ENCODE measurements around the gene FAM83E. TPM values are rescaled to one million over a fixed set of nuclear protein-coding genes. Genes with fewer than 3 reads are reported as not detected.

Gene FAM83E
- total RNA-seq: under 0.01 and 1.4 TPM in 2 replicates

GRCh38 chr19:48614436-48615230 lies at the start of gene FAM83E:
Gene FAM83E (minus strand): TSS chr19:48615076. CDS start chr19:48613372, 1,704 bp downstream.

GRCh38 chr19:48646001-48646721 lies 31.3 kb upstream of the FAM83E start, which contains the start of gene CA11:
Gene CA11 (minus strand): TSS chr19:48646187. CDS start chr19:48645632, 555 bp downstream.

DNA sequence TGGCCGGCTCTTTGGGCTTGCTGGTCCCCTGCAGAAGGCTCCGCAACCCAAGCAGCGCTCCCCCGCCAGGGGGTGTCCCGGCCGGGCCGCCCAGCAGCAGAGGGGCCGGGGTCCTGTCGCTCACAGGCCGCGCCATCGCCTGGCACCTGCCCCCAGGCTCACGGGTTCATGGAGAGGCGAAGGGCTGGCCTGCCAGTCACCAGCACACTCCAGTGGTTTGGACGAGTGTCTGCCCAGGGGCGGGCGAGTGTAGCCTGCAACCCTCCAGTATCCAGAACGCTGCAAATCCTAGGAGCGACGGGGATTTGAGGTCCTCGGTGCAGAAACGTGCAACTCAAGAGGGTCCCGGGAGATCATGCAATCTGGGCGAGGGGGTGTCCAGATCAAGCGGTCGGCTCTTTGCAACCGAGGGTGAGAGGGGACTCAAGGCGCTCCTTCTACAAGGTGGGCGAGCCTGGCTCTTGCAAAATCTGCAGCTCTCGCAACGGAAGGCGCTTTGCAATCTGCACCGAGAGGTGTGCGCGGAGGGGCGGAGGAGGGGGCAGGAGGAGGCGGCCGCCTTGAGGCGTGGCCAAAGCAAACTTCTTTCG lies 22.1 kb upstream of the FAM83E start, which contains the start of gene DBP:
TSS of gene DBP (minus strand) at position 521 of the 590 bp plus-strand sequence. CDS start at position 136, 385 bp downstream.

GRCh38 chr19:48618916-48619691 lies 4.2 kb upstream of the FAM83E start, which contains the start of the genes RPL18 and SPHK2:
Gene RPL18 (minus strand): TSS chr19:48619178. CDS start chr19:48619143, 35 bp downstream.
Gene SPHK2 (plus strand): TSS chr19:48619506. CDS start chr19:48620515, 1,009 bp downstream.

GRCh38 chr19:48606463-48607358 lies 8.2 kb downstream of the FAM83E start, which contains the start of gene SPACA4:
Gene SPACA4 (plus strand): TSS chr19:48606742. CDS start chr19:48606979, 237 bp downstream.

Other genes with a start within 250 kb of the FAM83E start
- gene KDELR1, start 223.5 kb downstream of the FAM83E start, total RNA-seq: 84.9 and 89.1 TPM in 2 replicates
- gene GRIN2D, start 221.4 kb downstream of the FAM83E start, total RNA-seq: 0.37 and 0.78 TPM in 2 replicates
- gene GRWD1, start 169.1 kb downstream of the FAM83E start, total RNA-seq: 32.7 and 53.6 TPM in 2 replicates
- gene KCNJ14, start 159.5 kb downstream of the FAM83E start, total RNA-seq: 0.37 and 0.59 TPM in 2 replicates
- gene CYTH2, start 145.7 kb downstream of the FAM83E start, total RNA-seq: 31.7 and 34.5 TPM in 2 replicates
- gene LMTK3, start 103.2 kb downstream of the FAM83E start, total RNA-seq: not detected in 2 replicates
- gene SULT2B1, start 62.9 kb downstream of the FAM83E start, total RNA-seq: not detected in 2 replicates
- not detected in 2 replicates for gene SPACA4, start 8.3 kb downstream of the FAM83E start, total RNA-seq
- 1,644 and 2,294 TPM in 2 replicates for gene RPL18, start 4.1 kb upstream of the FAM83E start, total RNA-seq
- gene SPHK2, start 4.4 kb upstream of the FAM83E start, total RNA-seq: 9.2 and 11.5 TPM in 2 replicates
- gene DBP, start 22.3 kb upstream of the FAM83E start, total RNA-seq: 1.6 and 5.9 TPM in 2 replicates
- 0.39 and 1.1 TPM in 2 replicates for gene CA11, start 31.1 kb upstream of the FAM83E start, total RNA-seq
- under 0.01 TPM in 1 of 2 replicates, not detected in the other for gene NTN5, start 57.9 kb upstream of the FAM83E start, total RNA-seq
- gene FUT2, start 80.9 kb upstream of the FAM83E start, total RNA-seq: not detected in 2 replicates
- gene MAMSTR, start 104.6 kb upstream of the FAM83E start, total RNA-seq: 1.4 and 2.2 TPM in 2 replicates
- 2.9 and 3.5 TPM in 2 replicates for gene RASIP1, start 125.5 kb upstream of the FAM83E start, total RNA-seq
- not detected in 2 replicates for gene IZUMO1, start 131.8 kb upstream of the FAM83E start, total RNA-seq
- gene FUT1, start 137.6 kb upstream of the FAM83E start, total RNA-seq: 0.20 TPM in 1 of 2 replicates, not detected in the other
- not detected in 2 replicates for gene FGF21, start 140.4 kb upstream of the FAM83E start, total RNA-seq
- 43.7 and 44.2 TPM in 2 replicates for gene BCAT2, start 196.0 kb upstream of the FAM83E start, total RNA-seq
- 1.1 and 1.4 TPM in 2 replicates for gene HSD17B14, start 221.4 kb upstream of the FAM83E start, total RNA-seq

Measured in subcutaneous preadipocyte (primary cell).